GM10847 (cell line): ENCODE results near the gene UPK2.

ENCODE experiments used
- POLR2A ChIP-seq: IDR thresholded peaks from 2 replicates; pipeline ENCODE4 v1.6.1; 2011; ENCODE audit not compliant: insufficient read length; ENCODE audit errors: extremely low read depth

Gene UPK2

GRCh38 chr11:118915396-118915795, 40.7 kb upstream of the UPK2 start:
- TF ChIP-seq POLR2A: no peak

- TF ChIP-seq POLR2A: no peak
These were observed 39.9 kb upstream of the UPK2 start for GRCh38 chr11:118915941-118916841.

GRCh38 chr11:118916842-118917388, 39.2 kb upstream of the UPK2 start:
- TF ChIP-seq POLR2A: no peak

DNA sequence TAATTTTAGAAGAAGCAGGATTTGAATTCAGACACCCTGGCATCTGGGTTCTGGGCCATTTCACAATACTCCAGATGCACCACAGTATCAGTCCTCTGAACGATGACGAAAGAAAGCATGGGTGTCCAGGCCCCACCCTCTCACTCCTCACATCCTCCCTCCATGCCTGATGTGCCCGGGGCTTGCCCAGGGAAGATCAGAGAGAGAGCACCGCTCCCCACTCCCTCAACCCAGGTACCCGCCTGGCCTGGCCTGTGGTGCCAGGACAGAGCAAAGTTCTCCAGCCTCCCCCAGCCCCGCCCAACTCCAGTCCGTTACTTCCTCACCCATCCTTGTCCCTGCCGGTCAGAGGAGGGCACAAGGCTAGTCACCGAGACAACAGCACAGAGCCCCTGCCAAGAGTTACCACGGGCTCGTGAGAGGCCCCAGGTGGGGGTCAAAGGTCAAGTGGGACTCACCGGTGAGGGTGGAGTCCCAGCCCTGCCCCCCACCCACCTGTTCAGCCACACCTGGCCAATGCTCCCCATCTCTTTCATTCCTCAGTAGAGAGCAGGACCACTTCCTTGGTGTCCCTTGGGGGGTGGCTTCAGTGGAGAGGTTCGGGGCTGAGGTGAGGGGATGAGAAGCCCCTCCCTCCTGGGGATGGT, 38.5 kb upstream of the UPK2 start:
- no peak for TF ChIP-seq POLR2A

DNA sequence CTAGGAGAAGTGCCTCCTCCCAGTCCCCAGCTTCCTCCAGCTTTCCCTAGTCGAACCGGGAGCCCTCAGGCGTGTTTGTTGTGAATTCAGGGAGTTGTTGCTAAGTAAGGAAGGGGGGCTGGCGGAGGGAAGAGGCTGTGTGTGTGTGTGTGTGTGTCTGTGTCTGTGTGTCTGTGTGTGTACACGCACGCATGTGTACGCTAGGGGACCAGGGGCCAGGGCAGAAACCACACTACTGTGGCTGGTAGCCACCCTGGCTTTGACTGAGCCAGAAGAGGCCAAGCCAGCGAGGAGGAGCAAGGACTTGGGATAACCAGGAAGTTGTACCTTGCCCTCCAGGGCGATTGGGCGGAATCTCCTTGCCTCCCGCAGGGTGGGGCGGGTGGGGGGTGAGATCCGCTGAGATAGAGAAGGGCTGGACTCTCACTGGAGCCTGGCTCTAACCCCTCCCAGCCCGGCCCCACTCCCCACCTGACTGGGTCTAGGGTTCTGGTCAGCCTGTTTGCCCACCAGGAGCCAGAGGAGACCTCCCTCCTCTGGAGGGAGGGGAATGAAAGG, 37.9 kb upstream of the UPK2 start:
- no peak for TF ChIP-seq POLR2A

- no peak for TF ChIP-seq POLR2A
These were observed 37.3 kb upstream of the UPK2 start for GRCh38 chr11:118918686-118919280.

GRCh38 chr11:118921121-118921928, 34.8 kb upstream of the UPK2 start:
- no peak for TF ChIP-seq POLR2A

DNA sequence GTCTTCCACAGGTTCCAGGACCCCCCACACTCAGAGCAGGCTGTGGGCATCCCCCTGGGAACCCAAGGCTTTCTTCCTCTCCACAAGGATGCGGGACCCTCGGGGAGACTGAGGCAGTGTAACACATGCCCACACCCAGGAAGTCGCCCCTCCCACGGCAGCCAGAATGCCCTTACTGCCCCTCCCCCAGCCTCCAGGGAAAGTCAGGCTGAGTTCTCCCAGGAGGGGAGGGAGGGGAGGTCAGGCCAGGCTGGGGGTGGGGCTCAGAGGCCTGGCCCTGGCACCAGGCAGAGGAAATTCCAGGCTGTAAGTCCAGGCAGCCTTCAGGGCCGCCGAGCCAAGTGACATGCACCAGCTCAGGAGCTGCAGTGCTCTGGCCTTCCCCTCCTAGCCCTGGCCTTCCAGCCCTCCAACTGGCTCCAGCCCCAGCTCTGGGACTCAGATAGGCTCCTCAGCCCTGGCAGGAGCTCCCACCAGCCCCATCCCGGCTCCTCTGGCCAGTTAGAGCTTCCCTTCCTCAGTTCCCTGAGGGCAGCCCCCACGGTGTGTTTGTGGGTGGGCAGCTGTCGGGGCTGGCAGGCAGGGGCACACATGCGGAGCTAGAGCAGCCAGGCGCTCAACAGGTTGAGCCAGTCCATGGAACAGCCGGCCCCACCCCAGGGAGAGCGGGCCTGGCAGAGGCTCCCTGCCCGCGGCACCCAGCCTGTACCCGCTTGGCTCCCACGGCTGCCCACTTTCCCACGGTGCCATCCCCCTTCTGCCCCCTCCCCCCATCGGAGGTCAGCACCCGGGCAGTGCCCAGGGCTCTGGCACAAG, 34.0 kb upstream of the UPK2 start:
- TF ChIP-seq POLR2A: no peak

DNA sequence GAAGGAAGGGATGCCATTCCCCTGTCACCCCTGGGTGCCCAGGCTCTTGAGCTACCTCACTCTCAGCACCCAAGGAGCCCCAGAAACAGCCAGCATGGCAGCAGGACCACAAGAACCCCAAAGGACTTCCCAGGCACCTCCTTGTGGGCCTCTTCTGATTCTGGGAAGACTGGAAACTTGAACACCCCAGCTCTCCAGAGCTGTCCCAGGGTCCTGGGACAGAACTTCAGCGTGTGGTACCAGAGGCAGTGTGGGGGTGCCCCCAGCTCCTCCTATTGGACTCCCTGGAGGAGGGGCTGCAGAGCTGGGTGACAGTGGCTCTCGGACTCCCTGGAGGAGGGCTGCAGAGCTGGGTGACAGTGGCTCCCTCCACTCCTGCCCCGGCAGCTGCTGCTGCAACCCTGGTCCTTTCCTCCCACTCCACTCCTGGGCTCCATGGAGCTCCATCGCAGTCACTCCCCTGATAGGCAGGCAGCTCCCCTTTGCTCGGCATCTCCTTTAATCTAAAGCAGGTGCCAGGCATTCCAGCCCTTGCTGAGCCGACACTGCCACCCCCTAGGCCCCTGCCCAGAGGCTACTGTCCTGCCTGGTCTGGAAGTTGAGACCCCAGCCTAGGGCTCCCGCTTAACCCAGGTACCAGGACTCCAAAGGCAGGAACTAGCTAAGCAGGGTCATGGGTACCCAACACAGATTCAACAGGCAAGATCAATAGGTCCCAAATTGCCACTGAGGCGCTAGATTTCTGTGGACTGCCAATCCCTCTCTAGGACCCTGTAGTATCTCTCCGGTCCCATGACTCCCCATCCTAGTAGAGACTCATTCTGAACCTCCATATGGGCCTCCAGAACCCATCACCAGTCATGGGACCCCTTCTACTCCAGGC, 33.1 kb upstream of the UPK2 start:
- TF ChIP-seq POLR2A: no peak

DNA sequence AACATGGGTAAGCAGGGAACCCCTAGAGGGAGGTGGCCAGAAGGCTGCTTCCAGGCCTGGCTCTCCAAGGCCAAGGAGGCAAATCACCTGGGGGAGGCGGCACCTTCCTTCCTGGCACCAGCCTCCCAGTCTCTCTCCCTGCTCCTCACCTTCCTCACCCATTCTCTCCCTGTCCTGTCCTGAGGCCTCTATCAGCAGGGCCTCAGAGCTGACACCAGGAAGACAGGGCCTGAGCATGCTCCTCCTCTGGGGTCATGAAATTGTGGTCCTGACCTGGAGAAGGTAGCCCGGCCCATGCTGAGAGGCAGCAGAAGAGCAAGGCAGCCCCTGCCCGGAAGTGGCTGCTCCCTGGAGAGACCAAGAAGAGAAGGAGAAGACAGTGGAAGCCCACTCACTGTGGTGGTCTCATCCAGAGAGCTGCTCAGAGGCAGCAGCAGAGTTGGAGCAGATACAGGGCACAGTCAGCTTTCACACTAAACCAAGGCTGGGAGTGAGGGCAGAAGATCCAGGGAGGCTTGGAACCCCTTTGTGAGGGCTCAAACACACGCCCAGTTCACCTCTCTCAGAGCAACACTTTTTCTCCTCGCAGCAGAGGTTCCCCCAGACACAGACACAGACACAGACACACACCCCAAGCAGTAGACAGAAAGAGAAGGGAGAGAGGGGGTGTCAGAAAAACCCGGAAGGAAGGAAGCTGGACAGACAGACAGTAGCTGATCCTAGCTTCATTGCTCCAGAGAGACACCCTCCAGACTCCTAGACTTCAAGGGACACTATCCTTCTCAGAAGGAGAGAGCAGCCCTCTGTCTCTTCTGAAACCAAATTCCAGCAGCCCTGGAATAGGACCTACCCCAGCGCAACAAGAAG, 32.1 kb upstream of the UPK2 start:
- no peak for TF ChIP-seq POLR2A

GRCh38 chr11:118924591-118925585, 31.2 kb upstream of the UPK2 start:
- TF ChIP-seq POLR2A: no peak
